Activated CD8-positive, alpha-beta memory T cell treated with anti-CD3 and anti-CD28 coated beads for 36 hours (primary cell): ENCODE results near the gene LRRC8A. TPM values are rescaled to one million over a fixed set of nuclear protein-coding genes. Genes with fewer than 3 reads are reported as not detected.

ENCODE experiments used
- CTCF ChIA-PET: fragments of 350-600 bp; sonication (Branson Sonifier 250); formaldehyde crosslinking; loops from one replicate; lab custom pipeline; 2021; ENCODE audit warnings: antibody characterized with exemption; lab: Charles Lee
- POLR2A ChIA-PET: fragments of 350-600 bp; sonication (Branson Sonifier 250); formaldehyde crosslinking; loops from one replicate; lab custom pipeline; 2021; ENCODE audit warnings: antibody characterized with exemption; lab: Charles Lee
- total RNA-seq, 2 experiments: library from RNA; stranded (reverse); gene quantifications; one replicate each; pipeline ENCODE4 v1.2.3, GENCODE V29; 2021

Gene LRRC8A
- total RNA-seq, 2 experiments from 2014 or later, result 22.7 to 24.7 TPM

- ChIA-PET CTCF (interaction anchor here (0.8 to 1.4 kb wide), 2 partner anchors 15 to 17 kb away, joined by 5 read pairs; no protein-coding TSS in a partner anchor), POLR2A (no interaction called here)
Measured at GRCh38 chr9:128913048-128913900, 31.3 kb downstream of the LRRC8A start.

GRCh38 chr9:128913995-128914772, 32.3 kb downstream of the LRRC8A start:
- POLR2A ChIA-PET, result interaction anchor here (0.6 kb wide), 1 partner anchor 93 kb away, joined by 3 read pairs; no protein-coding TSS in a partner anchor
- CTCF ChIA-PET, result interaction anchor here (0.8 kb wide), 1 partner anchor 16 kb away, joined by 5 read pairs; no protein-coding TSS in a partner anchor

GRCh38 chr9:128916204-128916603, 34.3 kb downstream of the LRRC8A start:
- ChIA-PET CTCF (interaction anchor here (1.8 kb wide), 1 partner anchor 12 kb away, joined by 7 read pairs; no protein-coding TSS in a partner anchor), POLR2A (interaction anchor here (0.7 kb wide), 1 partner anchor 917 kb away, joined by 3 read pairs; no protein-coding TSS in a partner anchor)

GRCh38 chr9:128916745-128917144, 34.8 kb downstream of the LRRC8A start:
- CTCF ChIA-PET, result interaction anchor here (1.8 kb wide), 1 partner anchor 12 kb away, joined by 7 read pairs; no protein-coding TSS in a partner anchor
- POLR2A ChIA-PET, result interaction anchor here (0.7 kb wide), 1 partner anchor 916 kb away, joined by 3 read pairs; no protein-coding TSS in a partner anchor

- POLR2A ChIA-PET, result interaction anchor here (0.7 kb wide), 1 partner anchor 916 kb away, joined by 3 read pairs; no protein-coding TSS in a partner anchor
- CTCF ChIA-PET, result interaction anchor here (1.8 kb wide), 1 partner anchor 11 kb away, joined by 7 read pairs; no protein-coding TSS in a partner anchor
Measured at GRCh38 chr9:128917151-128917849, 35.4 kb downstream of the LRRC8A start.

- ChIA-PET POLR2A (no interaction called here), CTCF (interaction anchor here (0.6 kb wide), 1 partner anchor 13 kb away, joined by 3 read pairs; no protein-coding TSS in a partner anchor)
Measured at GRCh38 chr9:128918921-128919320, 37.0 kb downstream of the LRRC8A start.

- CTCF ChIA-PET, result interaction anchor here (0.6 to 1.0 kb wide), 3 partner anchors 9 to 71 kb away, joined by 3 to 6 read pairs (median 3); no protein-coding TSS in a partner anchor
- POLR2A ChIA-PET, result no interaction called here
Measured at GRCh38 chr9:128919402-128920089, 37.6 kb downstream of the LRRC8A start.

- ChIA-PET POLR2A (no interaction called here), CTCF (interaction anchor here (0.6 to 1.0 kb wide), 2 partner anchors 8 to 43 kb away, joined by 3 read pairs; no protein-coding TSS in a partner anchor)
Measured at GRCh38 chr9:128920381-128921058, 38.6 kb downstream of the LRRC8A start, which contains the start of gene PHYHD1. Gene PHYHD1 (plus strand): TSS chr9:128920982. CDS start chr9:128922324, 1,342 bp downstream.

GRCh38 chr9:128921881-128922763, 40.2 kb downstream of the LRRC8A start:
- POLR2A ChIA-PET, result interaction anchor here (0.6 to 0.7 kb wide), 2 partner anchors 116 to 279 kb away, joined by 4 to 5 read pairs; no protein-coding TSS in a partner anchor
- CTCF ChIA-PET, result interaction anchor here (0.6 to 1.1 kb wide), 4 partner anchors 10 to 341 kb away, joined by 3 read pairs; no protein-coding TSS in a partner anchor

- ChIA-PET POLR2A (no interaction called here), CTCF (interaction anchor here (0.9 to 1.0 kb wide), 2 partner anchors 46 to 342 kb away, joined by 3 read pairs; no protein-coding TSS in a partner anchor)
Measured at GRCh38 chr9:128923493-128923883, 41.6 kb downstream of the LRRC8A start.

- ChIA-PET POLR2A (interaction anchor here (0.5 kb wide), 1 partner anchor 615 kb away, joined by 3 read pairs; no protein-coding TSS in a partner anchor), CTCF (interaction anchor here (0.5 to 2.8 kb wide), 23 partner anchors 8 to 245 kb away, joined by 3 to 43 read pairs (median 4); partner anchors contain the start of gene ENDOG)
Measured at GRCh38 chr9:128927731-128928411, 45.9 kb downstream of the LRRC8A start.

GRCh38 chr9:128928624-128929023, 46.7 kb downstream of the LRRC8A start:
- POLR2A ChIA-PET, result interaction anchor here (0.5 kb wide), 1 partner anchor 616 kb away, joined by 3 read pairs; no protein-coding TSS in a partner anchor

GRCh38 chr9:128929560-128929959, 47.6 kb downstream of the LRRC8A start:
- CTCF ChIA-PET, result interaction anchor here (0.7 to 2.8 kb wide), 5 partner anchors 35 to 67 kb away, joined by 3 to 43 read pairs (median 6); no protein-coding TSS in a partner anchor
- POLR2A ChIA-PET, result interaction anchor here (0.7 kb wide), 1 partner anchor 52 kb away, joined by 3 read pairs; no protein-coding TSS in a partner anchor

More at GRCh38 chr9:128928624-128929023, 46.7 kb downstream of the LRRC8A start:
- CTCF ChIA-PET, result interaction anchor here (0.5 to 2.8 kb wide), 21 partner anchors 8 to 246 kb away, joined by 3 to 43 read pairs (median 4); partner anchors contain the start of gene ENDOG

- CTCF ChIA-PET, result no interaction called here
- POLR2A ChIA-PET, result no interaction called here
Measured at GRCh38 chr9:128933731-128934130, 51.8 kb downstream of the LRRC8A start.
